Measurements from ENCODE around the gene NLRP6. TPM values are rescaled to one million over a fixed set of nuclear protein-coding genes. Genes with fewer than 3 reads are reported as not detected.

Gene NLRP6
- total and polyA plus RNA-seq, 2 of the 4 experiments (the other 2 are of a cell fraction): not detected

- TF ChIP-seq, protein P1, sequence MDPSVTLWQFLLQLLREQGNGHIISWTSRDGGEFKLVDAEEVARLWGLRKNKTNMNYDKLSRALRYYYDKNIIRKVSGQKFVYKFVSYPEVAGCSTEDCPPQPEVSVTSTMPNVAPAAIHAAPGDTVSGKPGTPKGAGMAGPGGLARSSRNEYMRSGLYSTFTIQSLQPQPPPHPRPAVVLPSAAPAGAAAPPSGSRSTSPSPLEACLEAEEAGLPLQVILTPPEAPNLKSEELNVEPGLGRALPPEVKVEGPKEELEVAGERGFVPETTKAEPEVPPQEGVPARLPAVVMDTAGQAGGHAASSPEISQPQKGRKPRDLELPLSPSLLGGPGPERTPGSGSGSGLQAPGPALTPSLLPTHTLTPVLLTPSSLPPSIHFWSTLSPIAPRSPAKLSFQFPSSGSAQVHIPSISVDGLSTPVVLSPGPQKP (IDR thresholded peaks at IDR 0.05; ENCODE audit: borderline replicate concordance, low read depth, low read length): no peak
- no peak for TF ChIP-seq CEBPB (IDR thresholded peaks at IDR 0.05; ENCODE audit: low read depth, low read length)
- TF ChIP-seq POLR2A (IDR thresholded peaks at IDR 0.05; ENCODE audit: low read depth, low read length): no peak
- TF ChIP-seq NFE2L2 (IDR thresholded peaks at IDR 0.05; ENCODE audit: low read depth, low read length): no peak
Observed at GRCh38 chr11:304915-305843, 27.0 kb downstream of the NLRP6 start (continued).
